Right lobe of liver (tissue), 4 donors: ENCODE data around the gene CALD1.

Experiments used
- POLR2A ChIP-seq: fragments of 450-650 bp; IDR thresholded peaks from one replicate; pipeline ENCODE4 v1.6.1; 2017; ENCODE audit warnings: antibody characterized with exemption, mild to moderate bottlenecking
- TF ChIP-seq, protein P1 (sequence below), 4 donors: fragments of 200-600 bp in 3 of 4; fragments of 450-650 bp in 1 of 4; IDR thresholded peaks; one replicate each; pipeline versions ENCODE4 v1.5.1 to v1.8.0; 2016 to 2022; ENCODE audit warnings: antibody characterized with exemption in 4 of 4, mild to moderate bottlenecking in 2 of 4
- donor health status: DM: no; HTN: no; CAD: no.
- donor health status: DM: no; HTN: no; CAD: no.
- donor health status: DM: no; HTN: yes; CAD: no.

DNA sequence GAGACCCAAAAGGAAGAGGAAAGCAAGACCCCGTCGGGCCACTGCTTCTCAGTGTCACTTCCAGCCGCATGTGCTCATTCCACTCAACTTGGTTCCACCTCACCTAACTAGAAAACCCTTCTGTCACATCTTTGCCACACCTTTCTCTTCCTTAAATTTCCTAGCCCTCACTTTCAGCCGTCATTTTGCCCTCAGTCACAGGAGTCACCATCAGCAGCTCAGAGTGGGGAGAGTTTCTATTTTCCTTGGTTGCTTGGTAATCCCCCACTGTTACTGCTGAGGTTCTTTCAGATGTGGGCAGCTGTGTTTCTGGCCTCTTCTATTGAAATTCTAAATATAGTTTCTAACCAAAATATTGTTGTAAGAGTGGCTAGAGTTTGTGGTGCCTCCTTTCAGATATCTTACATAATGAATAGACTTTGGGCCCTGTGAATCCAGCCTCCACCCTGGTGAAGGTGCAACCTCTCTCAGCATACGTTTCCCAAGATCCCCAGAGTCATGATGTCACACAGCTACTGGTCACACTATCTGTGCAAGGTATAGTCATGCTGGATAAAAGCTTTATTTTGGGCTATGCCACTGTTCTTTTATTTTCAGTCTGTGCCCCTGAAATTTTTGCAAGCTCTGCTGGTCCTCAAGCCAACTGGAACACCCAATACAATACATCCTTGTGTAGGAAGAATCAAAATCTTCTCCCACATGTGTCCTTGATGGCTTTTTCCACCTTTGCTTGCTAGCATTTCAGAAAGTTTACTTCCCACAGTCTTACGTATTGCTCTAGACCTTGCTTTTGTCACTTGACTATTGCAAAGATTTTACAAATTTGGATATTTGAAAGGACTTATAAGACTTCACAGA is 216.0 kb downstream of the CALD1 start:
- TF ChIP-seq POLR2A = no peak
- TF ChIP-seq, protein P1, sequence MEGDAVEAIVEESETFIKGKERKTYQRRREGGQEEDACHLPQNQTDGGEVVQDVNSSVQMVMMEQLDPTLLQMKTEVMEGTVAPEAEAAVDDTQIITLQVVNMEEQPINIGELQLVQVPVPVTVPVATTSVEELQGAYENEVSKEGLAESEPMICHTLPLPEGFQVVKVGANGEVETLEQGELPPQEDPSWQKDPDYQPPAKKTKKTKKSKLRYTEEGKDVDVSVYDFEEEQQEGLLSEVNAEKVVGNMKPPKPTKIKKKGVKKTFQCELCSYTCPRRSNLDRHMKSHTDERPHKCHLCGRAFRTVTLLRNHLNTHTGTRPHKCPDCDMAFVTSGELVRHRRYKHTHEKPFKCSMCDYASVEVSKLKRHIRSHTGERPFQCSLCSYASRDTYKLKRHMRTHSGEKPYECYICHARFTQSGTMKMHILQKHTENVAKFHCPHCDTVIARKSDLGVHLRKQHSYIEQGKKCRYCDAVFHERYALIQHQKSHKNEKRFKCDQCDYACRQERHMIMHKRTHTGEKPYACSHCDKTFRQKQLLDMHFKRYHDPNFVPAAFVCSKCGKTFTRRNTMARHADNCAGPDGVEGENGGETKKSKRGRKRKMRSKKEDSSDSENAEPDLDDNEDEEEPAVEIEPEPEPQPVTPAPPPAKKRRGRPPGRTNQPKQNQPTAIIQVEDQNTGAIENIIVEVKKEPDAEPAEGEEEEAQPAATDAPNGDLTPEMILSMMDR (IDR thresholded peaks at IDR 0.05) = no peak
